T-helper 2 cell treated with Interferon-gamma antibody and Interleukin-4, amounts not matched to agents 100 ng/mL and 5 ng/mL, for 36 hours (primary cell): Measurements from ENCODE around the gene HSPA14. TPM values are rescaled to one million over a fixed set of nuclear protein-coding genes. Genes with fewer than 3 reads are reported as not detected.
"Not testable (repeated sequence)": the region's sequence is repeated elsewhere in the genome, so short reads cannot be mapped to it uniquely, and the experiment has no call there.

Experiments
- intact Hi-C: fragments of 100-400 bp; cut with micrococcal nuclease; formaldehyde crosslinking; loops from one replicate; pipeline ENCODE4 v1.15.1; 2023
- total RNA-seq: library from RNA; stranded (reverse); gene quantifications from 2 replicates; pipeline ENCODE4 v1.2.3, GENCODE V29; 2022

HSPA14 gene, protein sequence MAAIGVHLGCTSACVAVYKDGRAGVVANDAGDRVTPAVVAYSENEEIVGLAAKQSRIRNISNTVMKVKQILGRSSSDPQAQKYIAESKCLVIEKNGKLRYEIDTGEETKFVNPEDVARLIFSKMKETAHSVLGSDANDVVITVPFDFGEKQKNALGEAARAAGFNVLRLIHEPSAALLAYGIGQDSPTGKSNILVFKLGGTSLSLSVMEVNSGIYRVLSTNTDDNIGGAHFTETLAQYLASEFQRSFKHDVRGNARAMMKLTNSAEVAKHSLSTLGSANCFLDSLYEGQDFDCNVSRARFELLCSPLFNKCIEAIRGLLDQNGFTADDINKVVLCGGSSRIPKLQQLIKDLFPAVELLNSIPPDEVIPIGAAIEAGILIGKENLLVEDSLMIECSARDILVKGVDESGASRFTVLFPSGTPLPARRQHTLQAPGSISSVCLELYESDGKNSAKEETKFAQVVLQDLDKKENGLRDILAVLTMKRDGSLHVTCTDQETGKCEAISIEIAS
- 30.4 and 31.2 TPM in 2 replicates for total RNA-seq

DNA sequence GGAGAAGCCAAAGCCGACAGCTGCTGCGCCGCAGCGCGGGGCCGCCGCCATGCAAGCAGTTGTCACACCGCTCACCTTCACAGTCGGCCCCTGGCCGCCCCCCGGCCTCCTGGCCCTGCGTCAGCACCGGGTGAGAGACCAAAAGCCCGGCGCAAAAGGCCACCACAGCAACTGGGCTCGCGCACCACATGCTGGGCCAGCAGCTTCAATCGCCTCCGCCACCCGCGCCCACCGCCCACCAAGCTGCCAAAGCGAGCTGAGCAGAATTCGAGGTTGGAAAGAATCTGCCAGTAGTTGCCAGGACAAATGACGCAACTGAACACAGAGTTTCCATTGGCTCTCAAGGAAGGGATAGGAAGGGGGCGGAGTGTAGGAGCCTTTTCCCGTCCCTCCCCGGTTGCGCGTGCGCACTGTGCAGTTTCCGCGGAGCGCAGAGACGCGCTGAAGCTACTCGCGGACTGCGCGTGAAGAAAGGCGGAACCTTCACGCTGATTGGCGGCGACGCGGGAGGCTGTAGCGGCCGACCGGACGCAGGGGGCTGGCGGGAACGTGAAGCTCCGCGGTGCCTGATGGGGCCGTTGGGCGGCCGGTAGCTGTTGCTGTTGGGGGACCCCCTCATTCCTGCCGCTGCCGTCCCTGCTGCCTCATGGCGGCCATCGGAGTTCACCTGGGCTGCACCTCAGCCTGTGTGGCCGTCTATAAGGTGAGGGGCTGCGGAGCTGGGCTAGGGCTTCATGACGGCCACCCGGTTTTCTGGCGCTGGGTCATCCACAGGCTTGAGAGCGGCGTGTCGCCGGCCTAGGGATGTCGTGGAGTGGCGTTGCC lies at the start of gene HSPA14, which contains the start of the genes CDNF and MSANTD7:
TSS of gene HSPA14 (plus strand) at position 550 of the 825 bp plus-strand sequence. CDS start at position 647, 97 bp downstream.
TSS of gene CDNF (minus strand) at position 281 of the 825 bp plus-strand sequence. CDS start at position 190, 91 bp downstream.
TSS of gene MSANTD7 (plus strand) at position 550 of the 825 bp plus-strand sequence. CDS start 3,979 bp downstream, outside the sequence.
- intact Hi-C loops, result loop anchor here (1.0 to 5.0 kb wide), 9 partner anchors 40 to 341 kb away; partner anchors contain the start of genes MEIG1, NMT2, RPP38 and SUV39H2

DNA sequence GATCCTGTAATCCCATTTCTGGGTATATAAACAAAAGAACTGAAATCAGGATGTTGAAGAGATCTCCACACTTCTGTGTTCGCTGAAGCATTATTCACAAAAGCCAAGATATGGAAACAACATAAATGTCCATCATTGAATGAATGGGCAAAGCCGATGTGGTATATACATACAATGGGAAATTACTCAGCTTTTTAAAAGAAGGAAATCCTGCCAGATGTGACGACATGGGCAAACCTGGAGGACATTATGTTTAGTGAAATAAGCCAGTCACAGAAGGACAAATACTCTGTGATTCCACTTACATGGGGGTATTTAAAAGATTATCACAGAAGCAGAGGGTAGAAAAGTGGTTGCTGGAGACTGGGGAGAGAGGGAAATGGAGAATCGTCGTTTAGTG lies 39.5 kb upstream of the HSPA14 start:
- intact Hi-C loops, result no loop called here

DNA sequence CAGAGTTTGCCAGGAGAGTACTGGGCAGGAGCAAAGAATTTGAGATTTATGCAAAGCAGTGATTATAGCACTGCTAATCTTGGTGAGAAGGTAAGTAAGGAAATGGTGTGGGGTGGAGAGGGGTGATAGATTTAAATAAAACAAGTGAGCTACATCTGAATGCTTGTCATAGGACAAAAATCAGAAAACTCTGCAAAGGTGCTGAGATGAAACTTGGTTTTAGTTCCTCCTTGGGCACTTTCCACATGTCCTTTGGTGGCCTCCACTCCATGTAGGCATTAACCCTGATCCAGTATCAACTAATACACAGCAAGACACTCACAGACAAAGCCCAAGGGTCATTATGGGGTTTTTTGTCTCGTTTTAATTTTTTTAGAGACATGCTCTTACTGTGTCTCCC lies 37.7 kb upstream of the HSPA14 start:
- intact Hi-C loops, result no loop called here

DNA sequence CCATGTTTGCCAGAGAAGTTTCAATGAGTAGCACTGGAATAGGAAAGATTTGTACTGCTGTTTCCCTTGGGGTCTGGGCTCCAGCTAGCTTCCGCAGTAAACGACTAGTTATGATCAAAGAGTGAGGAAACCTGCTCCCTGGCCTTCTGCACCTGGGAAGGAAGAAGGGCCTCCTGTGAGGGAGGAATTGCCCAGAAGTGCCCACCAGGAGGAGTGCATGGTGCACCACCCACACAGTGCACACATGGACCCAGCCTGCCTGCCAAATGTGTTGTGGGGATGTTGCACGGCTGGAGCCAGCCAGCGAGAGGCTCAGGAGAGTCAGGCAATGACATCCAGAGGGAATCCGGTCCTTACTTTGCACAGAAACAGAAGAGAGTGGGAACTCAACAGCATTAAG lies 36.4 kb upstream of the HSPA14 start:
- intact Hi-C loops, result no loop called here

DNA sequence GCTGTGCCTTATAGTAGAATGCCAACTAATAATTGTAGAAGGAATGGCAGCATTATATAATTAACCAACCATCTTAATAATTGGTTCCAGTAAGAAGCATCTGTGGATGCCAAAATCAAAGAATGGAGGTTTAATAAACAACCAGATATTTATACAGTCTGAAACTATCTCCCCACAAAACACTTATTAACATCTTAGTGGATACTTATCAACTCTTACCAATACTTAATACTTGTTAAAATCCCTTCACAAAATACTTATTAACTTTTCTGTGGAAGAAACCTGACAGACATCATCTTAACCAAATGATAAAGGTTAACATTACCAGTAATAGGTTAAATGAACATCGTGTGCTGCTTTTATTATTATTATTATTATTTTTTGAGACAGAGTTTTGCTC lies 34.3 kb upstream of the HSPA14 start:
- intact Hi-C loops, result no loop called here

DNA sequence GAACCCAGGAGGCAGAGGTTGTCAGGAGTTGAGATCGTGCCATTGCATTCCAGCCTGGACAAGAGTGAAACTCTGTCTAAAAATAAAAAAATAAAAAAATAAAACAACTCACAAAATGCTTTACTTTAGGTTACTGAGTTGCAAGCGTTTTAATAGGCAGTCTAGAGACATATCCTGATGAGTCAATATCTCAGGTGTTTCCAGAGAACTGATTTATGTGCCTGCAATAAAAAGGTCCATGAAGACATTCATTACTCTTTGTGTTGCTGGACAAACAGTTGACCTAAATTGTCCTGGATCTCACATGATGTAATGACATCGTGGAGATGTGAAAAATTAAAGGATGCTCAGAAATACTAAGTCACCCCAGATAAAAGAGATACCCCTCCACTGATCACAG lies 31.8 kb upstream of the HSPA14 start:
- intact Hi-C loops, result no loop called here

DNA sequence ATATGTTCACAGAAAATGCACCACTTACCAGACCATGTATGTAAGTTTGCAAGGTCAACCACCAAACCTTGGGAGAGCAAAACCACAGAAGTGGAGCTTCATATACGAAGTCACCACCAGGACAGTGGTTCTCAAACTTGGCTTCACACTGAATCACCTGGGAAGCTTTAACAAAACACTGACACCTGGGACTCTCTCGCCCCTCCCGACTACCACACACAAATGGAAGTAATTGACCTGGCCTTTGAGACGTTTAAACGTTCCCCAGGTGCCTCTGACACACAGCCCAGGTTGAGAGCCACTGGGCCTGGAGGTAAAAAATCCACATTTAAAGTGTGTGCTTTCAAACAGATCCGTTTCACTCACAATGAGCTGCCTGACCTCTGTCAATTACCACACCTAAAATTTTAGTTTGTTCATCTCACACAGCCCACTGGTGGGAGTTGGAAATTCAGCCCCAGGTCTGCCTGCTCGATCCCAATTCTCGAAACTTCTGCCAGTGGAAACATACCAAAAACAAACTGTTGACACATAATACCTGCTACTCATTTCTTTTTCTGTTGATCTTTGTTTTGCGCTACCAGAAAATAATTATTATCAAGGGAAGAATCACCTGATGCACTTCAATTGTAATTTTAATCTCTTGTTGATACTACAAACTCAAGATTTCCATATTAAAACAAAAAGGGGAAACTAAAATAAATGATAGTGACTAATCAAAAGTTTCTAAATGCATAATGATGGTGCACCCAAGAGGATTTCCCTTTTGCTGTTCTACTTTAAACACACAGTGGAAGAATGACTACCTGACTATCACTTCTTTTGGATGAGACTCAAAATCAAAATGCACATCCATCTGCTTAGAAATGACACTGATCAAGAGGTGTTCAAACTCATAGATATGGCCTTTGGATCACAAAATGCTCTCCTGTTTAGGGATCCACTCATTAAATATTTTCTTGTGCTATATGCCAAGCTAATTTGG lies 26.8 kb upstream of the HSPA14 start:
- intact Hi-C loops, result no loop called here

DNA sequence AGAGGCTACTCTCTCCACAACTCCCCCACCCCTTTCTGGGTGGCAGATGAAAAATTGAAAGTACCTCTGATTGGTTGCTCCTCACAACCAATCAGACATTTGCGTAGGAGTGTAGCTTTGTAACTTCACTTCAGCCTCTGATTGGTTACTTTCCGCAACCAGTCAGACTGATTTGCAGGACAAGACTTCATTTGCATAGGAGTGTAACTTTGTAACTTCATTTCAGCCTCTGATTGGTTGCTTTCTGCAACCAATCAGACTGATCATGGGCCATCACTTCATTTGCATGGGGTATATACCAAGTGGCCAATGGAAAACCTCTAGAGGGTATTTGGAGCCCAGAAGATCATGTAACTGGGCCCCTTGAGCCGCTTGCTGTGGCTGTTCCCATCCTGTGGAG lies 25.8 kb upstream of the HSPA14 start:
- intact Hi-C loops, result no loop called here

DNA sequence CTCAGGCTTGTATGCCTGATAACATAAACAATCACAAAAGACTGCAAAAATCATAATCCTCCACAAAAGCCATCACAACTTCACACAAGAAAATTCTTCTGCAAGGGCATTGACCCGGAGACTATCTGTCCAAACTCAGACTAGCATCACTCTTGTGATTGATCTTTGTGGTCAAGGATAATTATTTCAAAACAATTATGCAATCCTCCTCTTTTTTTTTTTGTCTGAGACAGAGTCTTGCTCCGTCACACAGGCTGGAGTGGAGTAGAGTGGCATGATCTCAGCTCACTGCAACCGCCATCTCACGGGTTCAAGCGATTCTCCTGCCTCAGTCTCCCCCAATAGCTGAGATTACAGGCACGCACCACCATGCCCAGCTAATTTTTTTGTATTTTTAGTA lies 22.4 kb upstream of the HSPA14 start:
- intact Hi-C loops, result no loop called here

DNA sequence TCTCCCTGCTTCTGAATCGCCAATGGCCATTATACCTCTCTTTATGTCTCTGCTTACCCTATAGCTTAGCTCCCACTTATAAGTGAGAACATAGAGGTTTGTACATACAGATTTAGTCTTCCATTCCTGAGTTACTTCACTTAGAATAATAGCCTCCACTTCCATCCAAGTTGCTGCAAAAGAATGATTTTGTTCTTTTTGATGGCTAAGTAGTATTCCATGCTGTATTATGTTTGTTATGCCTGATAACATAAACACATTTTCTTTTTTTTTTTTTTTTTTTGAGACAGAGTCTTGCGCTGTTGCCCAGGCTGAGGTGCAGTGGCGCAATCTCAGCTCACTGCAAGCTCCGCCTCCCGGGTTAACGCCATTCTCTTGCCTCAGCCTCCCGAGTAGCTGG lies 21.4 kb upstream of the HSPA14 start:
- intact Hi-C loops, result not testable (repeated sequence)

DNA sequence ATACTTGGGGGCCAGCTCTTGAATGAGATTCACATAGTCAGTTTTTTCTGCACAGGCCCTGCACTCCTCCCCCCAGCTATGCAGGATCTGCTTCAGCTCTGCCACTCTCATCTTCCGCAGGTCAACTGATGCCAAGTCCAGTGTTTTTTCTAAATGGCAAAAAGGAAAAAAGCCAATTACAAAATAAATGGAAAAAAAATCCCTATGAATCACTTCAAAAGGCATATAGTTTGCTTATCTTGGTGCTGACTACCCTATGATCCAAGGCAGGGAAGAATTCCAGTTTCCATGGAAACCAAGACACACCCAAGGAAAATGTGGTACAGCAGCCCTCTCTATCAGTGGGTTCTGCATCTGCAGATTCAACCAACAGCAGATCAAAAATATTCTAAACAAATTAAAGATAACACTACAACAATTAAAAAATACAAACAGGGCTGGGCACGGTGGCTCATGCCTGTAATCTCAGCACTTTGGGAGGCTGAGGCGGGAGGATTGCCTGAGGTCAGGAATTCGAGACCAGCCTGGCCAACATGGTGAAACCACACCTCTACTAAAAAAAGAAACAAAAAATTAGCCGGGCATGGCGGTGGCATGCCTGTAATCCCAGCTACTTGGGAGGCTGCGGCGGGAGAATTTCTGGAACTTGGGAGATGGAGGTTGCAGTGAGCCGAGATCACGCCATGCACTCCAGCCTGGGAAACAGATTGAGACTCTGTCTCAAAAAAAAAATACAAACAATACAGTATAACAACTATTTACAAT lies 17.9 kb upstream of the HSPA14 start:
- intact Hi-C loops, result loop anchor here (5.0 kb wide), 1 partner anchor 283 kb away; no protein-coding TSS in a partner anchor

DNA sequence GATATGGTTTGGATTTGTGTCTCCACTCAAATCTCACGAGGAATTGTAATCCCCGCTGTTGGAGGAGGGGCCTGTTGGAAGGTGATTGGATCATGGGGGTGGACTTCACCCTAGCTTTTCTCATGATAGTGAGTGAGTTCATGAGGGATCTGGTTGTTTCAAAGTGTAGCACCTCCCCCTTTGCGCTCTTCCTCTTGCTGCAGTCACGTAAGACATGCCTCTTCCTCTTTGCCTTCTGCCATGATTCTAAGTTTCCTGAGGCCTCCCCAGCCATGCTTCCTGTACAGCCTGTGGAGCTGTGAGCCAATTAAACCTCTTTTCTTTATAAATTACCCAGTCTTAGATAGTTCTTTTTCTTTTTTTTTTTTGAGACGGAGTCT lies 17.3 kb upstream of the HSPA14 start:
- intact Hi-C loops, result loop anchor here (5.0 kb wide), 1 partner anchor 283 kb away; no protein-coding TSS in a partner anchor

DNA sequence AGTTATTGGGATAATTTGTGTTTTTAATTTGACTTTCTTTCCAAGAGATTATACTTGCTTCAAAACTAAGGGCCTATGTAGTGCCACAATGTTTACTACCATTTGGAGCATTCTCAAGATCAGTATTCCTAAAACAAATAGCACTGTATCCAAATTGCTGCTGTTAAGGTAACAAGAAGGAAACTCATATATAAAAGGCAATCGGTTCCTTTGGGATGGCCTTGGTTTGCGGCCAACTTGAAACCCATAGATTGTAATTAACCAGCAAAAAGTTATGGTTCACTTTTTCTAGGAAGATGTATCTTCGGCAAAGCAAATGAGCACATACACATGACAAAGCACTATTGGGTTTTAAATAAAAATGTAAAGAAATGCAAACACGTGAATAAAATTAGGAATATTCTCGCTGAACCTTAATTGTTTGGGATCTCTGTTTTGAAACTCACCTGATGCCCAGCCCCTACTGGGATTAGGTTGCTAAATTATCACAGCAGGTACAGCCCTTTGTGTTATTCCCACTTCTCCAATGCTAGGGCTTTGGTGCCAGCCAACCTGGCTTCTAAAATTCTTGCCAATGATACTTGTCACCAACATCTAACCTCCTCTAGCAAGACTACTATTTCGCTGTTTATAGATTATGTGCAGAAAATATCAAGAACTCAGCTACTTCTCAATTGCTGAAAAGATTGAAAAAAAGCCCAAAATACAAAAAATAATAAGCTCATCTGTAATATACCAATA lies 16.3 kb upstream of the HSPA14 start:
- intact Hi-C loops, result loop anchor here (2.0 to 5.0 kb wide), 2 partner anchors 217 to 285 kb away; no protein-coding TSS in a partner anchor

DNA sequence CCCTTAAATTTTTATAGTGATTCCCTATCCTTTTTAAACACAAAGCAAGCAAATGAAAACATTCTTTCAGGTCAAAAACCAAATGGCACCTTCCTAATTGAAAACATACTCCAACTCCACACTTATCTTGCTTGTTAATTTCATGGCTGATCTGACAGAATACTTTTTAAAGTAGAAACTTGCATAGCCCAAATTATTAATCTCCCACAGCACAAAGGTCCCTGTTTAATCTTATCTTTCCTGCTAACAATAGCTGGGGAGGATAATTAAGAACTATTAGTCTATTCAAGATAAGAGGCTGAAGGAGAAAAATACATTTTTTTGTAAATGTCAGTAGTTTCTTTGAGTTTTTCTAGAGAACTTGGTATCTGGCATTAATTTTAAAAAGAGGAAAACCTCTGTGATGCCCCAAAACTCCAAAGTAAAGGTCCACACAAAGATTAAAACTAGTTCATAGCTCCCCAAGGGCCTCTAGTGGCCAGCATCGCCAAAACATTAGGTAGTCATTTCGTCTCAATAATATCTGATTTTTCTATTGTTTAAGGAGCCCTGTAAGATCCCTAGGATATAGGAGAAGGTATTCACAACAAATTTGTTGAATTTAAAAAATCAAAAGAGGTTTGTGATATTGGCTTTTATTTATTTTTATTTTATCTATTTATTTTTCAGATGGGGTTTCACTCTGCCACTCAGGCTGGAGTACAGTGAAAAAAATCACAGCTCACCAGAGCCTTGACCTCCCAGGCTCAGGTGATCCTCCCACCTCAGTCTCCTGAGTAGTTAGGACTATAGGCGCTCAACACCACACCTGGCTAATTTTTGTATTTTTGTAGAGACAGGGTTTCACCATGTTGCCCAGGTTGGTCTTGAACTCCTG lies 15.0 kb upstream of the HSPA14 start:
- intact Hi-C loops, result loop anchor here (1.0 to 5.0 kb wide), 3 partner anchors 218 to 324 kb away; no protein-coding TSS in a partner anchor

DNA sequence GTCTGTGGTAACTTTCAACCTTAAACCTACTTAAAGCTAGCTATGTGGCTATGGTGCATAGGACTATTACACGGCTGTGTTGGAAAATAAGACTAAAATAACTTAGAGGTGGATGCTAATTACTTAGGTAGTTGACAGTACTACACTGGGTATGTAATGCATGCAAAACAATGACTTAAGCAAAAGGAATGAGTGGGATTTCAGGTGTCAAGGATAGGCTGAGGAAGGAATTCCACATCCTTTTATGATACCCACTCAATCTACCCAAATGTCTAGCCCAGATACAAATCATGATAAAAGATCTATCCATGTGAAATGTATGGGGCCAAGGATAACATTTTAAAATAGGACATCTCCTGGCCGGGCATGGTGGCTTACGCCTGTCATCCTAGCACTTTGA lies 14.1 kb upstream of the HSPA14 start:
- intact Hi-C loops, result loop anchor here (1.0 to 5.0 kb wide), 3 partner anchors 219 to 325 kb away; no protein-coding TSS in a partner anchor

DNA sequence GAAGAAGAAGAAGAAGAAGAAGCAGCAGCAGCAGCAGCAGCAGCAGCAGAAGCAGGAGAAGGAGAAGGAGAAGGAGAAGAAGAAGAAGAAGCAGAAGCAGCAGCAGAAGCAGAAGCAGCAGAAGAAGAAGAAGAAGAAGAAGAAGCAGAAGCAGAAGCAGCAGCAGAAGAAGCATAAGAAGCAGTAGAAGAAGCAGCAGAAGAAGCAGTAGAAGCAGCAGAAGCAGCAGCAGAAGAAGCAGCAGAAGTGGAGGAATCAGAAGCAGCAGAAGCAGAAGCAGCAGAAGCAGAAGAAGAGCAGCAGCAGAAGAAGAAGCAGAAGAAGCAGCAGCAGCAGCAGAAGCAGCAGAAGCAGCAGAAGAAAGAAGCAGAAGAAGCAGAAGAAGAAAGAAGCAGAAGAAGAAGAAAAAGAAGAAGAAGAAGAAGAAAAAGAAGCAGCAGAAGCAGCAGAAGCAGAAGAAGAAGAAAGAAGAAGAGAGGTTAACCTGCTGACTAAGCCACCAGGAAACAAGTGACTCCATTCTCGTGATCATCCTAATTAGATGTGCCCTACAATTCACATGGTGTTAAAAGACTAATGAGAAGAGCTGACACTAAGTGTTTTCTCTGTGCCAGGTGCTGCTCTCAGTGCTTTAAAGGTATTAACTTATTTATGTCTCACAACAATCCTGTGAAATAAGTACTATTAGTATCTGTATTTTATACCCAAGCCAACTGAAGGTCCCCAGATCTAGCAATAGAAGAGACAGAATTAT lies 11.9 kb upstream of the HSPA14 start:
- intact Hi-C loops, result no loop called here

DNA sequence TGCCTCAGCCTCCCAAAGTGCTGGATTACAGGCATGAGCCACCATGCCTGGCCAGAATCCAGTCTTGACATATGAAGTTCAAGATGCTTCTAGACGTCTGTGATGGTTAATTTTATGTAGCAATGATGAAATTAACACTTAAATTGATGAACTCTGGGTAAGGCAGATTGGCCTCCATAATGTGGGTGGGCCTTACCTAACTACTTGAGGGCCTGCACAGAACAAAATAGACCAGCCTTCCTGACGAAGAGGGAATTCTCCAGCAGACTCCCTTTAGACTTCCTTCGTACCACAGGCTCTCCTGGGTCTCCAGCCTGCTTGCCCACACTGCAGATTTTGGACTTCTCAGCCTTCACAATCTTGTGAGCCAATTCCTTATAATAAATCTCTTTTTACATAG lies 5.0 kb upstream of the HSPA14 start:
- intact Hi-C loops, result no loop called here
